ENCODE results near the gene FBXO15.

Gene FBXO15

GRCh38 chr18:74147779-74148542, at the start of gene FBXO15, which contains the start of gene TIMM21:
Gene FBXO15, minus strand, starts transcription at chr18:74147834. Its CDS starts 49 bp downstream, at chr18:74147785.
Gene TIMM21, plus strand, starts transcription at chr18:74148523. Its CDS starts 286 bp downstream, at chr18:74148809.
- DNase-seq (ENCODE audit: low read depth): peak; percentile 77

DNA sequence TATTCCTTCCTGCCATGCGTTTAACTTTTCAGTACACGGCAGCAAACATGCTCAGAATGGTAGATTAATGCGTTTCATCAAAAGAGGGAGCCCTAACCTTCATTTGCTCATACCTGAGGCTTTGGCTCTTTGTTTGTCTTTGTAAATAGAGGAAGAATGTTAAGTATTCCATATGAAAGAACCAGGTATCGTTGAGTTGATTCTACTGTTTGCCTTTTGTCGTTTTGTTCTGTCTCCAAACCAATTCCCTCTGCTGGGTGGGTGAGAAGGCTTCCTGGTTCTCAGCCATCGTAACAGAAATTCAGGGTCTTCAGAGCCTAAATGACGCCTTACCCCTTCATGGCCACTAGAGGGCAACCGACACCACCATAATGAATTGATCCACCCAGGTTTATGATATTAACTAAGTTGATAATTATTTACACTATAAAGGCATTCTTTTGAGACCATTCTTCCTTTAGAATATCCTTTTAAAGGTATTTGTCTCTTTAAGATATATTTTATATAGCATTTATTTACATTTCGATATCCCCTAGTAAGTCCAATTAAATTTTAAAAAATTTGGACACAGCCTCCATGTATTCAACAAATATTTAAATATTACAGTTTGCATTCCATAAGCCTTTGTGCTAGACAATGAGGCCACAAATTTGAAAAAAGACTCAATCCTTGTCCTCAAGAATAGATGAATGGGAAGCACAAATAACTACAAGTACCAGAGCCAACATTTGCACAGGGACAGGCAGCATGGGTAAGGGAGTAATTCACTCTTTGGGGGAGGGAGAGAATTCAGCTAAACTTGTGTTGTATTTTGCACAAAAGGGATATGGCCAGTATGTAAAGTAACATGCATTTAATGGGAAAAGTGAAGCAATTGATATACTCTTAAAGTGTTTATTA, 48.8 kb upstream of the FBXO15 start:
- peak; percentile 29 for DNase-seq (ENCODE audit: low read depth)

DNA sequence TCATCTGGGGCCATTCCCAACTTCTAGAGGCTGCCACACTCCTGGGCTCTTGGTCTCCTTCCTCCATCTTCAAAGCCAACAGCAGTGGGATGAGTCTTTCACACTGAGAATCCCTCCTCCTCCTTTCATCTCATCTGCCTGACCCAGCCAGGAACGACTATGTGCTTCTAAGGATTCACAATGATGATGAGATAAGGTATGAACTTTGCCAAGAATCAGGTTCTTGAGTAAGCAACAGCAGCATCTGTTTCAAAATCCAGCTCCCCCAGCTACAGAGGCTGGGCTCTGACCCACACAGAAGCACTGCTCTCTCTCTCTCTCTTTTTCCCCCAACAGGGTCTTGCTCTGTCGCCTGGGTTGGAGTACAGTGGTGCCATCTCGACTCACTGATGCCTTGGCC, 47.1 kb upstream of the FBXO15 start:
- no peak for DNase-seq (ENCODE audit: low read depth)

- no peak for DNase-seq (ENCODE audit: low read depth)
Measured at GRCh38 chr18:74191577-74191976, 43.9 kb upstream of the FBXO15 start.

DNA sequence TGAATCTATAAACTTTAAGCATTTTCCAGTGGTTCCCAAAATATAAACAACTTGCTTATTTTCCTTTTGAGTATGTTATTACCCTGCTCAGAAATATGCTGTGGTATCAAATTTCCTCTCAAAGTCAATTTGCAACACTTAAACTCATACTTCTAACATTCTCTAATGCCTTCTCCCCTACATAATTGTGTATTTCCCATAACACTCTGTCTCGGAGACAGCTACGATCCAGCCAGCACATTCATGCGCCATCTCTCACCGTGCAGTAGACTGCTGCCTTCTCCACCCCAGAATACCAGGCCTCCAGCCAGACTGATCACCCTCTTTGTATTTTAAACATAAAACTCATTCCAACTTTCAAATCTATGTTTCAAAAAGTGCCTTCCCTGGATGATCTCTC, 42.5 kb upstream of the FBXO15 start:
- DNase-seq (ENCODE audit: low read depth): no peak

DNA sequence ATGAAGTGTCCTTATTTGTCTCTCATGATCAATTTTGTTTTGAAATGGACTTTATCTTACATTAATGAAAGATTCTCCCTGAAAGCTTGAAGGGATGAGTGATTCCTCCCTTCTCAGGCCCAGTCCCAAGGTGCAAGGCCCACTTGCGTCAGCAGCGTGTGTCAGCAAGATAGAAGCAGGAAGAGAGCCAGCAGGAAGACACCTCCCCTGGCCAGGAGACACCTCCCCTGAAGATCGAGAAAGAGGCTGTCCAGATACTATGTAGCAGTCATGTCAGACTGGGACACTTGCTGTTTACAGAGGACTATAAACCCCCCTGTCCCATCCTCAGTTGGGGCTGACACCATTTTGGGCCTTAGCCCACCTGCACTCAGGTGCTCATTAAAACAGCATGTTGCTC, 39.0 kb upstream of the FBXO15 start:
- no peak for DNase-seq (ENCODE audit: low read depth)

GRCh38 chr18:74185860-74186259, 38.2 kb upstream of the FBXO15 start:
- DNase-seq (ENCODE audit: low read depth): no peak

DNA sequence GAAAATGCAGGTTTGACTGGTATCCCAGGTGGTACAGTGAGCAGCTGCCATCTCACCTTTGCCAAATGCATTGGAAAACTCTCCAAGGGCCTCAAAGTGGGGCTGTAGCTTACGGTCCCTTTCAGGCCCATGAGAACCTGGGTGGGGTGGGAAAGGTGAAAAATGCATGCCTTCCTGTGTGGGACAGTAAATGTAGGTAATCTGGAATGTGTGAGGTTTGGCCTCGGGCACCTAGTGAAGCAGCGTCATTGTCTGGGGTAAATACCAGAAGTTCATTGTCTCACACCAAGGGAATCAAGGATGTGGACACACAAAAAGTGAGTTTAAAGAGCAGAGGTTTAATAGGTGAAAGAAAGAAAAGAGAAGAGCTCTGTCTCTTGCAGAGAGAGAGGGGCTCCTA, 37.2 kb upstream of the FBXO15 start:
- no peak for DNase-seq (ENCODE audit: low read depth)

- DNase-seq (ENCODE audit: low read depth): no peak
Measured at GRCh38 chr18:74183130-74183529, 35.5 kb upstream of the FBXO15 start.

- DNase-seq (ENCODE audit: low read depth): no peak
Measured at GRCh38 chr18:74182335-74182734, 34.7 kb upstream of the FBXO15 start.

GRCh38 chr18:74179623-74180199, 32.1 kb upstream of the FBXO15 start:
- no peak for DNase-seq (ENCODE audit: low read depth)

- DNase-seq (ENCODE audit: low read depth): no peak
Measured at GRCh38 chr18:74178884-74179283, 31.2 kb upstream of the FBXO15 start.

GRCh38 chr18:74175658-74176057, 28.0 kb upstream of the FBXO15 start:
- DNase-seq (ENCODE audit: low read depth): no peak

DNA sequence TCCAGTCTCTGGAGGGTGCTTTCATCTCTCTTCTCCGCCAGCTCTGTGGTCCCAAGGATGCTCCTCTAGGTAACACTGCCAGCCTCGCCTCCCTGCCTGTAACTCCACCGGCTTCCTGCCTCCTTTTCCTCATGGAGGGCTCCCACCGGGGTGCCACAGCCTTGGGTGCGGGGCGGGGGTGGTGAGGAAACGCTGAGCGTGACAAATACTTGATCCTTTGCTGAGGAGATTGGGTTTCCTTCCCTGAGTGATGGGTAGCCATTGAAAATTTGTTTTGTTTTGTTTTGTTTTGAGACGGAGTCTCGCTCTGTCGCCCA, 25.8 kb upstream of the FBXO15 start:
- DNase-seq (ENCODE audit: low read depth): no peak

GRCh38 chr18:74172697-74173433, 25.2 kb upstream of the FBXO15 start:
- DNase-seq (ENCODE audit: low read depth): no peak

DNA sequence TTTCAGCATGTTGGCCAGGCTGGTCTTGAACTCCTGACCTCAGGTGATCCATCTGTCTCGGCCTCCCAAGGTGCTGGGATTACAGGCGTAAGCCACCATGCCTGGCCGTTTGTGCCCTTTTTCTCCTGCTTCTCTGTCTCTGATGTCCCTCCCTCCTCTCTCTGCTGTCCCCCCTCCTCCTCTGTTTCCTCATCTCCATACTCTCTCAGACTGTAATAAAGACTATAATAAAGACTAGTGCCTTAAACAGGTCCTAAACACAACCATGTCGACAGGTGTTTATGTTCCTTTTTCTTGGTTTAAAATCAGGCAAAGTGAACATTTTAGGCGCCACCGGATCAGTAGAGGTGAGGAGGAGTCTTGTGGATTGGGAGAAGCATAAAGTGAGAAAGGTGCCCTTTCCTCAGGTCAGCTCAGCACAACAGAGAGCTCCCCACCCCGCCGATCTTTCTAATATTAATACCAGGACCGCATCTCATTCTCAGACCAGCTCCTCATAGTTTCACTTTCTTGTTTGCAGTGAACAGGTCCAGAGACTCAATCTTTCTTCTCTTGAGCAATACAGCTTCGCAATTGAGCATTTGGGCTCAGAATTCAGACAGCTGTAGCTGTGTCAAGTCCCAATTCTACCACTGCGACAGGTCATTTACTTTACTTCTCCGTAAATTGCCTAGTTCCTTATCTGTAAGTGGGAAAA, 24.4 kb upstream of the FBXO15 start:
- DNase-seq (ENCODE audit: low read depth): no peak

- no peak for DNase-seq (ENCODE audit: low read depth)
Measured at GRCh38 chr18:74166386-74166785, 18.8 kb upstream of the FBXO15 start.

DNA sequence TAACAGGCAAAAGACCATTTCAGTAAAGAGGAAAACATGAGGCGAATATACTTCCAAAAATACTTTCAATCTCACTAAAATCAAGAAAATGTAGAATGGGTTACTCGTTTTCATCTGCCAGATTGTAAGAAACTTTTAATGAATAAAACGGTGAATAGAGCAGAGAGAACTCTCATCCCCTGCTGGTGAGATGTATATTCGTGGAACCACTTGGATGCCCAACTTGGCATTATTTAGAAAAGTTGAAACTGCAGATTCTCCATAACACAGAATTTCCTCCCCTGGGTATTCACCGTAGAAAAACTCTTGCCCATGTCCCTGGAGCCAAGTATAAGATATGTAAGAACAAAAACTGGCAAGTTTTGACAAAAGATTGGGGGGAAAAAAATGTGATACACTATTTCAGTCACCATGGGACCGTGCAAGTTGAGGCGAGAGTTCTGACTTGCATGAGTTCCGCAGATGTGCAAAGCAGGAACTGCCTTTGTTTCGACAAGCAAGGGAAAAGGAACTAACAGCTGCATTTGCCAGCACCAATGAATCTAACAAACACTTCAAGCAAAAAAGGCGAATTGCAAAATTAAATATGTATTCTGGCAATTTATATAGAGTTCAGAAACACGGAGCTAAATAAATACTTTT, 15.5 kb upstream of the FBXO15 start:
- no peak for DNase-seq (ENCODE audit: low read depth)

GRCh38 chr18:74155276-74155675, 7.6 kb upstream of the FBXO15 start:
- DNase-seq (ENCODE audit: low read depth): no peak

- DNase-seq (ENCODE audit: low read depth): no peak
Measured at GRCh38 chr18:74154716-74155115, 7.1 kb upstream of the FBXO15 start.

- no peak for DNase-seq (ENCODE audit: low read depth)
Measured at GRCh38 chr18:74153793-74154192, 6.2 kb upstream of the FBXO15 start.

Measured in HS-5 (cell line).